CMK (cell line): Measurements from ENCODE around the gene ANGPTL1.

ENCODE experiments used
- DNase-seq: peaks from one replicate; pipeline ENCODE4 v3.0.0-alpha.2; 2010; ENCODE audit warnings: low read depth

Gene ANGPTL1

GRCh38 chr1:178870944-178871343, at the start of gene ANGPTL1:
TSS of gene ANGPTL1 (minus strand) at chr1:178871077. CDS start at chr1:178865776, 5,301 bp downstream.
- DNase-seq = no peak

- no peak for DNase-seq
Observed at GRCh38 chr1:178919581-178919980, 48.7 kb upstream of the ANGPTL1 start.

GRCh38 chr1:178918955-178919354, 48.1 kb upstream of the ANGPTL1 start:
- no peak for DNase-seq

GRCh38 chr1:178918308-178918707, 47.4 kb upstream of the ANGPTL1 start:
- no peak for DNase-seq

GRCh38 chr1:178916448-178917174, 45.7 kb upstream of the ANGPTL1 start:
- DNase-seq = no peak

GRCh38 chr1:178912597-178912996, 41.7 kb upstream of the ANGPTL1 start:
- DNase-seq = no peak

GRCh38 chr1:178910023-178910422, 39.1 kb upstream of the ANGPTL1 start:
- DNase-seq = no peak

- no peak for DNase-seq
Observed at GRCh38 chr1:178908358-178908757, 37.5 kb upstream of the ANGPTL1 start.

GRCh38 chr1:178901482-178902125, 30.7 kb upstream of the ANGPTL1 start:
- DNase-seq = no peak

GRCh38 chr1:178899402-178899801, 28.5 kb upstream of the ANGPTL1 start:
- no peak for DNase-seq

- DNase-seq = no peak
Observed at GRCh38 chr1:178898401-178898800, 27.5 kb upstream of the ANGPTL1 start.

- no peak for DNase-seq
Observed at GRCh38 chr1:178895928-178896327, 25.1 kb upstream of the ANGPTL1 start.

- DNase-seq = no peak
Observed at GRCh38 chr1:178886551-178886950, 15.7 kb upstream of the ANGPTL1 start.

- no peak for DNase-seq
Observed at GRCh38 chr1:178885869-178886268, 15.0 kb upstream of the ANGPTL1 start.

- no peak for DNase-seq
Observed at GRCh38 chr1:178881950-178882349, 11.1 kb upstream of the ANGPTL1 start.

GRCh38 chr1:178877896-178878295, 7.0 kb upstream of the ANGPTL1 start:
- no peak for DNase-seq

- no peak for DNase-seq
Observed at GRCh38 chr1:178875936-178876335, 5.1 kb upstream of the ANGPTL1 start.

- no peak for DNase-seq
Observed at GRCh38 chr1:178874966-178875365, 4.1 kb upstream of the ANGPTL1 start.

- DNase-seq = no peak
Observed at GRCh38 chr1:178871551-178872320, 859 bp upstream of the ANGPTL1 start.

GRCh38 chr1:178870221-178870620, 656 bp downstream of the ANGPTL1 start:
- DNase-seq = no peak

- DNase-seq = no peak
Observed at GRCh38 chr1:178869119-178869697, 1.7 kb downstream of the ANGPTL1 start.

GRCh38 chr1:178868706-178869105, 2.2 kb downstream of the ANGPTL1 start:
- DNase-seq = no peak

GRCh38 chr1:178867670-178868069, 3.2 kb downstream of the ANGPTL1 start:
- DNase-seq = no peak
